HEK293 (cell line): ENCODE data around the gene TCEAL5.

ENCODE experiments used
- CTCF ChIP-seq: fragments of 450-650 bp; formaldehyde crosslinking; IDR thresholded peaks from 2 replicates; pipeline ENCODE4 v1.5.1; 2016; ENCODE audit warnings: missing biosample characterization, missing genetic modification characterization
- PRDM10 ChIP-seq: fragments of 450-650 bp; formaldehyde crosslinking; IDR thresholded peaks from 2 replicates; pipeline ENCODE4 v1.5.1; 2016; ENCODE audit warnings: missing biosample characterization, missing genetic modification characterization
- ZBTB17 ChIP-seq: fragments of 450-650 bp; formaldehyde crosslinking; IDR thresholded peaks from 2 replicates; pipeline ENCODE4 v1.5.1; 2016; ENCODE audit warnings: missing biosample characterization, missing genetic modification characterization
- ZBTB44 ChIP-seq: fragments of 450-650 bp; IDR thresholded peaks from 2 replicates; pipeline ENCODE4 v1.5.1; 2018; ENCODE audit warnings: missing biosample characterization, mild to moderate bottlenecking, missing genetic modification characterization
- ZNF155 ChIP-seq: fragments of 450-650 bp; formaldehyde crosslinking; IDR thresholded peaks from 2 replicates; pipeline ENCODE4 v1.5.1; 2016; ENCODE audit warnings: missing biosample characterization, missing genetic modification characterization
- ZNF169 ChIP-seq: fragments of 450-650 bp; formaldehyde crosslinking; IDR thresholded peaks from 2 replicates; pipeline ENCODE4 v1.5.1; 2016; ENCODE audit warnings: missing biosample characterization, missing genetic modification characterization
- ZNF175 ChIP-seq: fragments of 450-650 bp; formaldehyde crosslinking; IDR thresholded peaks from 2 replicates; pipeline ENCODE4 v1.5.1; 2016; ENCODE audit warnings: missing biosample characterization, missing genetic modification characterization
- ZNF24 ChIP-seq: fragments of 450-650 bp; formaldehyde crosslinking; IDR thresholded peaks from 2 replicates; pipeline ENCODE4 v1.5.1; 2016; ENCODE audit warnings: missing biosample characterization, missing genetic modification characterization
- ZNF274 ChIP-seq, 2 experiments: fragments of 200-500 bp in 1 of 2; fragments of 450-650 bp in 1 of 2; sonication (Bioruptor generic) in 1 of 2; formaldehyde crosslinking in 1 of 2; IDR thresholded peaks; 2 replicates each; pipeline versions ENCODE4 v1.5.1 to v1.6.1; 2014 to 2016; ENCODE audit warnings: borderline replicate concordance in 1 of 2, inconsistent platforms in 1 of 2, low read length in 1 of 2, missing biosample characterization in 1 of 2, missing genetic modification characterization in 1 of 2
- ZNF302 ChIP-seq: fragments of 450-650 bp; formaldehyde crosslinking; IDR thresholded peaks from 2 replicates; pipeline ENCODE4 v1.5.1; 2016; ENCODE audit warnings: missing biosample characterization, missing genetic modification characterization, low read depth
- ZNF350 ChIP-seq: fragments of 450-650 bp; formaldehyde crosslinking; IDR thresholded peaks from 2 replicates; pipeline ENCODE4 v1.5.0; 2017; ENCODE audit warnings: missing biosample characterization, mild to moderate bottlenecking, missing genetic modification characterization
- ZNF610 ChIP-seq: fragments of 450-650 bp; formaldehyde crosslinking; IDR thresholded peaks from 2 replicates; pipeline ENCODE4 v1.5.1; 2016; ENCODE audit warnings: missing biosample characterization, missing genetic modification characterization, borderline replicate concordance
- ZNF629 ChIP-seq: fragments of 450-650 bp; formaldehyde crosslinking; IDR thresholded peaks from 2 replicates; pipeline ENCODE4 v1.5.1; 2017; ENCODE audit warnings: missing biosample characterization, missing genetic modification characterization

DNA sequence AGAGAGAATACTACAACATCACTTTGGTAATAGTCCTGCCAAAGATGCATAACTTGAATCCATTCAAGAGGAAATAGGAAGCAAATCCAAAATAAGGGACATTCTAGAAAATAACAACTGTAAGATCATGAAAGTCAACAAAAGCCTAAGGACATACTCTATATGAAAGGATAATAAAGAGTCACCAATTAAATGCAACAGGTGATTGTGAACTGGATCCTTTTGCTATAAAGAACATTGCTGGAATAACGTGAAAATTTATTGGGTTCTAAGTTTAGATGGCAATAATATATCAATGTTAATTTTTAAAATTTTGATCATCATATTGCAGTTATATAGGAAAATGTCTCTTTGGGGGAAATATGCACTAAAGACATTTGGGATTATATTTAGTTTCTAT lies 41.7 kb downstream of the TCEAL5 start:
- TF ChIP-seq ZNF24 (tag by site-specific recombination) (no peak), ZNF629 (tag by site-specific recombination) (no peak), ZNF350 (tag by site-specific recombination) (no peak), ZNF155 (no peak), CTCF (tag by site-specific recombination) (no peak), ZBTB44 (no peak), ZNF610 (tag by site-specific recombination) (no peak), ZNF169 (tag by site-specific recombination) (no peak), ZNF175 (tag by site-specific recombination) (no peak), ZNF302 (no peak), ZNF274 (IDR thresholded peaks at IDR 0.05; ENCODE audit: low read length) (no peak), ZNF274 (tag by site-specific recombination; IDR thresholded peaks at IDR 0.05; ENCODE audit: borderline replicate concordance) (no peak), PRDM10 (tag by site-specific recombination) (no peak), ZBTB17 (tag by site-specific recombination) (no peak)
